ENCODE measurements around the gene KIF2C. TPM values are rescaled to one million over a fixed set of nuclear protein-coding genes. Genes with fewer than 3 reads are reported as not detected.
A peak's percentile ranks its signal among the peaks of the same experiment; 100 is the strongest.

KIF2C gene
- total RNA-seq, 2 experiments from 2014 or later = 140 to 159 TPM

DNA sequence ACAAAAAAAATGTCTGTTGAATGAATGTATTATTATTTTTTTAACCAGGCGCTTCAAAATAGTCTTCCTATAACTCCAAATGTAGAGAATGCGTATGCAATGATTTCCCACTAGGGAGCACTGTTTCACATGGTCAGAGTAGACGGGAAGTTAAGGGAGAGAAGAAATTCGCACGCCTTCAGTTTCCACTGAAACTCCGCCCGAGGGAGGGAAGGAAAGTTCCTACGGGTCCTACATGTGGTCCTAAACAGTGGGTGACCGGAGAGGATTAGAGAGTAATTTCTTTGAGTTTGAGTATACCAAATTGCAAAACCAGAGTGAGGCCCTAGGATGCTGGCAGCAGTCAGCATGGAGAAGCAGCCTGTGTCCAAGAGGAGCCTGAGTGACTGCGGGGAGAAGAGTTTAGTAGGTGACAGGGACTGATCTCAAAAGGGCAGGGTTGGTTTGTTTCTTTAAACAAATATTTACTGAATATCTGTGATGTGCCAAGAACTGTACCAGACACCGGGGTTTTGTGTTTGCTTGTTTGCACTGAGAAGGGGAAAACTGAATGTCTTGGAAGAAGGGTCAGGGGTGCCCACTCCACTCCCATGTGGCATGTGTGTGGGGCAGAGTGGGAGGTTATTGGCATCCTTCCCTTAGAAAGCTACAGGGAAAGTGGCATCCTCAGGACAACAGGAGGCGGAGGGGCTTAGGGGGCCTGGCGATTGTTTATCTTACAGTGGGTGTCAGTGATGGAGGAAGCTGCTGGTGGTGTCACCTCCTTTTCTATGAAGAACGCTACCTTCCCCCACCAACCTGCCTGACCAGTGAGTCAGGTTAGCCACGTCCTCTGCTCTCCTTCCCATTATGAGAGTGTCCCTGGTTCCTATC is 31.4 kb upstream of the KIF2C start:
- intact Hi-C loops (cut with micrococcal nuclease; ENCODE audit: unreplicated experiment) = no loop called here
- H3K79me2 ChIP-seq (ENCODE audit: insufficient read depth, low read depth, low read length) = no peaks in the 10 kb centered on the region
- ChIA-PET POLR2A (interaction anchor here (0.8 to 4.0 kb wide), 3 partner anchors 11 to 23 kb away, joined by 5 to 28 read pairs (median 6); partner anchors contain the start of gene RNU5D-1), CTCF (ENCODE audit: unreplicated experiment) (interaction anchor here (1.3 kb wide), 1 partner anchor 12 kb away, joined by 4 read pairs; no protein-coding TSS in a partner anchor)
- BruUV-seq (replicated peaks) = no TSS peak
- peak overlapping the region; percentile 75; the same call in 1 of the 2 replicates for H2AFZ ChIP-seq (ENCODE audit: low read length)
- H3K27ac ChIP-seq (ENCODE audit: low read depth, low read length, poor library complexity, severe bottlenecking) = peak overlapping the region; percentile 14
- no peaks in the 10 kb centered on the region for H3K9me3 ChIP-seq (ENCODE audit: low read length)
- H3K4me1 ChIP-seq (ENCODE audit: insufficient read depth, low read length, poor library complexity, severe bottlenecking) = peaks cover 44% of the 10 kb centered on the region
- peak; percentile 79 for DNase-seq (ENCODE audit: low spot score)
- H3K4me2 ChIP-seq (ENCODE audit: low read length) = peak overlapping the region; percentile 53
- no peaks in the 10 kb centered on the region for H4K20me1 ChIP-seq (ENCODE audit: insufficient read depth, low read length)
- no peaks in the 10 kb centered on the region; the same call in 1 of the 2 replicates for H3K36me3 ChIP-seq (ENCODE audit: insufficient read depth, low read length)
- peak overlapping the region; percentile 12 for H3K4me3 ChIP-seq (ENCODE audit: low read depth, low read length, poor library complexity, severe bottlenecking)
- no peak for TF ChIP-seq EZH2phosphoT487 (IDR thresholded peaks at IDR 0.05; ENCODE audit: borderline replicate concordance, low read depth, low read length)
- TF ChIP-seq, protein P1, sequence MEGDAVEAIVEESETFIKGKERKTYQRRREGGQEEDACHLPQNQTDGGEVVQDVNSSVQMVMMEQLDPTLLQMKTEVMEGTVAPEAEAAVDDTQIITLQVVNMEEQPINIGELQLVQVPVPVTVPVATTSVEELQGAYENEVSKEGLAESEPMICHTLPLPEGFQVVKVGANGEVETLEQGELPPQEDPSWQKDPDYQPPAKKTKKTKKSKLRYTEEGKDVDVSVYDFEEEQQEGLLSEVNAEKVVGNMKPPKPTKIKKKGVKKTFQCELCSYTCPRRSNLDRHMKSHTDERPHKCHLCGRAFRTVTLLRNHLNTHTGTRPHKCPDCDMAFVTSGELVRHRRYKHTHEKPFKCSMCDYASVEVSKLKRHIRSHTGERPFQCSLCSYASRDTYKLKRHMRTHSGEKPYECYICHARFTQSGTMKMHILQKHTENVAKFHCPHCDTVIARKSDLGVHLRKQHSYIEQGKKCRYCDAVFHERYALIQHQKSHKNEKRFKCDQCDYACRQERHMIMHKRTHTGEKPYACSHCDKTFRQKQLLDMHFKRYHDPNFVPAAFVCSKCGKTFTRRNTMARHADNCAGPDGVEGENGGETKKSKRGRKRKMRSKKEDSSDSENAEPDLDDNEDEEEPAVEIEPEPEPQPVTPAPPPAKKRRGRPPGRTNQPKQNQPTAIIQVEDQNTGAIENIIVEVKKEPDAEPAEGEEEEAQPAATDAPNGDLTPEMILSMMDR (conservative IDR thresholded peaks at IDR 0.05; ENCODE audit: low read length) = peak; percentile 97
- H3K9me2 ChIP-seq (ENCODE audit: insufficient read depth, low read length) = no peaks in the 10 kb centered on the region

DNA sequence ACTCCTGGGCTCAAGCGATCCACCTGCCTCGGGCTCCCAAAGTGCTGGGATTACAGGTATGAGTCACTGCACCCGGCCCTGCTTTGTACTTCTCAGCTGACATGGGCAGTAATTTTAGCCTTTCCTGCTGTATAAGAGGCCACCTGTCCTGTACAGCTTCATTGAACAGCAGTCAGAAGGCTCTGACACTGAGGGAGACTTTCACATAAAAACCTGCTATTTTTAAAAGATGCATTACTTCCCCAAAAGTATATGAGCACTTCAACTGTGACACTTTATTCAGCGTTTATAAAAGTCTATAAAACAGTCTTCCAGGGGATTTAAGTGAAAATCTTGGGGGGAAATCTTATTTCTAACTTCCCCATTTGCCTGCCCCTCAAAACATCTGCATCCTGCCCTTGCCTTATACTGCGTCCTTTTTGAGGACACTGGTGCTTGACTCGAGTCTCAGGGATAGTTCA is 26.3 kb upstream of the KIF2C start:
- no peaks in the 10 kb centered on the region for H3K9me3 ChIP-seq (ENCODE audit: low read length)
- no peaks in the 10 kb centered on the region; the same call in 1 of the 2 replicates for H3K36me3 ChIP-seq (ENCODE audit: insufficient read depth, low read length)
- no peaks in the 10 kb centered on the region for H3K79me2 ChIP-seq (ENCODE audit: insufficient read depth, low read depth, low read length)
- no peaks in the 10 kb centered on the region for H4K20me1 ChIP-seq (ENCODE audit: insufficient read depth, low read length)
- H3K4me3 ChIP-seq (ENCODE audit: low read depth, low read length, poor library complexity, severe bottlenecking) = peak overlapping the region; percentile 50
- POLR2A ChIA-PET = interaction anchor here (0.6 to 10.3 kb wide), 12 partner anchors 9 to 590 kb away, joined by 3 to 137 read pairs (median 6); partner anchors contain the start of genes ARMH1, RNU5D-1, RPS8 and TMEM53
- no TSS peak for BruUV-seq (replicated peaks)
- peaks cover 74% of the 10 kb centered on the region for H3K4me1 ChIP-seq (ENCODE audit: insufficient read depth, low read length, poor library complexity, severe bottlenecking)
- DNase-seq (ENCODE audit: low spot score) = peak; percentile 93
- CTCF ChIA-PET (ENCODE audit: unreplicated experiment) = interaction anchor here (0.6 to 2.7 kb wide), 3 partner anchors 9 to 590 kb away, joined by 3 to 11 read pairs (median 9); no protein-coding TSS in a partner anchor
- peak overlapping the region; percentile 96 for H3K27ac ChIP-seq (ENCODE audit: low read depth, low read length, poor library complexity, severe bottlenecking)
- no peaks in the 10 kb centered on the region for H3K9me2 ChIP-seq (ENCODE audit: insufficient read depth, low read length)
- H3K4me2 ChIP-seq (ENCODE audit: low read length) = peak overlapping the region; percentile 66
- intact Hi-C loops (cut with micrococcal nuclease; ENCODE audit: unreplicated experiment) = loop anchor here (1.0 to 2.0 kb wide), 3 partner anchors 8 to 37 kb away; no protein-coding TSS in a partner anchor
- H2AFZ ChIP-seq (ENCODE audit: low read length) = no peak overlapping the region; the same call in 1 of the 2 replicates
- TF ChIP-seq, protein P1 (conservative IDR thresholded peaks at IDR 0.05; ENCODE audit: low read length) = no peak
- no peak for TF ChIP-seq EZH2phosphoT487 (IDR thresholded peaks at IDR 0.05; ENCODE audit: borderline replicate concordance, low read depth, low read length)

Data from OCI-LY7 (cell line).